SK-N-SH (cell line): Measurements from ENCODE around the gene TGM5. TPM values are rescaled to one million over a fixed set of nuclear protein-coding genes. Genes with fewer than 3 reads are reported as not detected.
A peak's percentile ranks its signal among the peaks of the same experiment; 100 is the strongest.

Experiments
- CTCF ChIA-PET: fragments of 300-600, 350-600 bp; formaldehyde crosslinking; extraction: SDS; loops from one replicate; lab custom pipeline; 2021; lab: Yijun Ruan, JAX
- POLR2A ChIA-PET: fragments of 350-600 bp; sonication (Branson Sonifier 250); formaldehyde crosslinking; extraction: SDS; loops from one replicate; lab custom pipeline; 2020; ENCODE audit warnings: antibody characterized with exemption, inconsistent platforms; lab: Yijun Ruan, JAX
- DNase-seq: peaks from one replicate; pipeline ENCODE4 v3.0.0; 2012
- H2AFZ ChIP-seq: fragments of 200-600 bp; sonication (generic); 2 replicates; pipeline ENCODE4 v1.8.1; 2016; ENCODE audit warnings: antibody characterized with exemption, mild to moderate bottlenecking, low read depth
- H3F3A ChIP-seq: fragments of 200-600 bp; sonication (generic); replicated peaks from 2 replicates; pipeline ENCODE3; 2016; ENCODE audit warnings: antibody characterized with exemption, mild to moderate bottlenecking; ENCODE audit not compliant: insufficient read depth
- H3K27ac ChIP-seq, 2 experiments: fragments of 200-500 bp in 1 of 2; fragments of 200-600 bp in 1 of 2; sonication (Bioruptor generic) in 1 of 2; sonication (generic), shearing (Covaris generic) in 1 of 2; 2 replicates each; pipeline versions ENCODE4 v1.5.1 to v1.6.1; 2014 to 2016; ENCODE audit warnings: low read depth in 2 of 2, inconsistent platforms in 1 of 2, low read length in 1 of 2, mild to moderate bottlenecking in 1 of 2, mixed read lengths in 1 of 2
- H3K27me3 ChIP-seq: fragments of 200-600 bp; sonication (generic), shearing (Covaris generic); 2 replicates; pipeline ENCODE4 v1.6.1; 2016; ENCODE audit warnings: mixed run types; ENCODE audit not compliant: insufficient read depth
- H3K36me3 ChIP-seq, 2 experiments: fragments of 200-500 bp in 1 of 2; fragments of 200-600 bp in 1 of 2; sonication (Bioruptor generic) in 1 of 2; sonication (generic) in 1 of 2; replicated peaks in 1 of 2; 2 replicates each; pipeline versions ENCODE3 to v1.5.1; 2014 to 2016; ENCODE audit warnings: low read length in 1 of 2, mild to moderate bottlenecking in 1 of 2; ENCODE audit not compliant: insufficient read depth in 2 of 2, control insufficient read depth in 1 of 2
- H3K4me1 ChIP-seq, 2 experiments: fragments of 200-500 bp in 1 of 2; fragments of 200-600 bp in 1 of 2; sonication (Bioruptor generic) in 1 of 2; sonication (generic), shearing (Covaris generic) in 1 of 2; 2 replicates each; pipeline versions ENCODE4 v1.5.1 to v1.6.1; 2014 to 2016; ENCODE audit warnings: low read depth in 1 of 2, low read length in 1 of 2, mixed run types in 1 of 2; ENCODE audit not compliant: insufficient read depth in 2 of 2, control insufficient read depth in 1 of 2
- H3K4me2 ChIP-seq: fragments of 200-600 bp; sonication (generic), shearing (Covaris generic); 2 replicates; pipeline ENCODE4 v1.6.1; 2017; ENCODE audit warnings: mixed run types
- H3K4me3 ChIP-seq, 2 experiments: fragments of 200-500 bp in 1 of 2; fragments of 200-600 bp in 1 of 2; sonication (Bioruptor generic) in 1 of 2; sonication (generic), shearing (Covaris generic) in 1 of 2; 2 replicates each; pipeline versions ENCODE4 v1.5.1 to v1.8.1; 2014 to 2016; ENCODE audit warnings: low read depth in 2 of 2, inconsistent platforms in 1 of 2, low read length in 1 of 2, mild to moderate bottlenecking in 1 of 2, mixed read lengths in 1 of 2, moderate library complexity in 1 of 2
- H3K79me2 ChIP-seq: fragments of 200-600 bp; sonication (generic); 2 replicates; pipeline ENCODE4 v1.8.1; 2017; ENCODE audit warnings: mild to moderate bottlenecking; ENCODE audit not compliant: insufficient read depth
- H3K9ac ChIP-seq: fragments of 200-600 bp; sonication (generic); 2 replicates; pipeline ENCODE4 v1.6.1; 2017; ENCODE audit warnings: mixed run types
- H3K9me2 ChIP-seq: fragments of 200-600 bp; sonication (generic); 2 replicates; pipeline ENCODE4 v1.6.1; 2017; ENCODE audit warnings: mixed run types
- H3K9me3 ChIP-seq: fragments of 200-600 bp; sonication (generic); 2 replicates; pipeline ENCODE4 v1.6.1; 2017; ENCODE audit warnings: mixed run types, mild to moderate bottlenecking, moderate library complexity
- H4K20me1 ChIP-seq: fragments of 200-600 bp; sonication (generic); 2 replicates; pipeline ENCODE4 v1.6.1; 2017; ENCODE audit warnings: mild to moderate bottlenecking, mixed run types; ENCODE audit not compliant: insufficient read depth
- EP300 ChIP-seq, 2 experiments: IDR thresholded peaks; 2 replicates each; pipeline versions ENCODE4 v1.4.0 to v1.6.1; 2012; ENCODE audit warnings: borderline replicate concordance in 1 of 2, low read depth in 1 of 2, low read length in 1 of 2
- EZH2phosphoT487 ChIP-seq: fragments of 200-600 bp; sonication (generic); IDR thresholded peaks from 2 replicates; pipeline ENCODE4 v1.6.1; 2017; ENCODE audit warnings: low read depth, mixed run types, mild to moderate bottlenecking, antibody characterized with exemption, moderate library complexity, borderline replicate concordance
- FOSL2 ChIP-seq: IDR thresholded peaks from 2 replicates; pipeline ENCODE4 v1.4.0; 2012; ENCODE audit warnings: low read depth, mild to moderate bottlenecking, moderate library complexity, borderline replicate concordance
- FOXJ3 ChIP-seq: sonication (generic); formaldehyde crosslinking; IDR thresholded peaks from 2 replicates; pipeline ENCODE4 v1.5.1; 2020; ENCODE audit warnings: mild to moderate bottlenecking, missing genetic modification reagents
- FOXM1 ChIP-seq: IDR thresholded peaks from 2 replicates; pipeline ENCODE4 v1.4.0; 2012; ENCODE audit warnings: low read depth, mild to moderate bottlenecking
- GATA2 ChIP-seq: sonication (generic); formaldehyde crosslinking; IDR thresholded peaks from 2 replicates; pipeline ENCODE4 v1.5.0; 2020; ENCODE audit warnings: mild to moderate bottlenecking, missing genetic modification reagents
- MEF2A ChIP-seq: IDR thresholded peaks from 2 replicates; pipeline ENCODE4 v1.4.0; 2012; ENCODE audit warnings: low read depth, borderline replicate concordance
- NFIC ChIP-seq: IDR thresholded peaks from 2 replicates; pipeline ENCODE4 v1.4.0; 2012; ENCODE audit warnings: borderline replicate concordance
- NRF1 ChIP-seq: IDR thresholded peaks from 2 replicates; pipeline ENCODE4 v1.6.1; 2012; ENCODE audit warnings: low read depth, mild to moderate bottlenecking, low read length
- POLR2AphosphoS5 ChIP-seq: IDR thresholded peaks from 2 replicates; pipeline ENCODE4 v1.6.1; 2012; ENCODE audit warnings: low read depth, low read length
- RCOR1 ChIP-seq: fragments of 150-350 bp; IDR thresholded peaks from 2 replicates; pipeline ENCODE4 v1.6.1; 2017; ENCODE audit warnings: antibody characterized with exemption, low read length
- SMC3 ChIP-seq: IDR thresholded peaks from 2 replicates; pipeline ENCODE4 v1.6.1; 2012; ENCODE audit warnings: low read depth, low read length, improper control_type of control experiment
- TAF1 ChIP-seq: IDR thresholded peaks from 2 replicates; pipeline ENCODE4 v1.6.1; 2012; ENCODE audit warnings: low read depth, mild to moderate bottlenecking, low read length, moderate library complexity, borderline replicate concordance
- TCF12 ChIP-seq: IDR thresholded peaks from 2 replicates; pipeline ENCODE4 v1.4.0; 2012
- TEAD4 ChIP-seq: IDR thresholded peaks from 2 replicates; pipeline ENCODE4 v1.4.0; 2012; ENCODE audit warnings: mild to moderate bottlenecking, borderline replicate concordance; ENCODE audit not compliant: insufficient read depth
- YY1 ChIP-seq: IDR thresholded peaks from 2 replicates; pipeline ENCODE4 v1.4.0; 2012; ENCODE audit warnings: low read depth, mild to moderate bottlenecking
- WGBS: methylation state at CpG from one replicate; pipeline ENCODE4 v1.1.6; 2017; ENCODE audit warnings: low lambda C conversion rate; 5-methylcytosine and 5-hydroxymethylcytosine counted together
- polyA plus RNA-seq, 3 experiments: library from polyadenylated mRNA; depleted of rRNA; stranded (reverse); fragments of >200 nt; gene quantifications; 2 replicates each; pipeline ENCODE4 v1.2.3, GENCODE V29; 2012
- TF ChIP-seq, protein P1 (sequence below): fragments of 150-350 bp; IDR thresholded peaks from 2 replicates; pipeline ENCODE4 v1.6.1; 2017; ENCODE audit warnings: antibody characterized with exemption, low read length, low read depth, borderline replicate concordance
- TF ChIP-seq, protein P2 (sequence below): fragments of 200-600 bp; sonication (generic); IDR thresholded peaks from 2 replicates; pipeline ENCODE4 v1.6.1; 2017; ENCODE audit warnings: antibody characterized with exemption, mild to moderate bottlenecking, moderate library complexity
- TF ChIP-seq, protein P3 (sequence below): fragments of 150-350 bp; IDR thresholded peaks from 2 replicates; pipeline ENCODE4 v1.6.1; 2016; ENCODE audit warnings: mild to moderate bottlenecking, low read depth, low read length
- TF ChIP-seq, protein P4 (sequence below): IDR thresholded peaks from 2 replicates; pipeline ENCODE4 v1.4.0; 2012; ENCODE audit warnings: low read depth
- TF ChIP-seq, protein P5 (sequence below): IDR thresholded peaks from 2 replicates; pipeline ENCODE4 v1.4.0; 2012; ENCODE audit warnings: low read depth, borderline replicate concordance

The TGM5 gene
- polyA plus RNA-seq, 1 of the 3 experiments (the other 2 are of a cell fraction), result not detected

DNA sequence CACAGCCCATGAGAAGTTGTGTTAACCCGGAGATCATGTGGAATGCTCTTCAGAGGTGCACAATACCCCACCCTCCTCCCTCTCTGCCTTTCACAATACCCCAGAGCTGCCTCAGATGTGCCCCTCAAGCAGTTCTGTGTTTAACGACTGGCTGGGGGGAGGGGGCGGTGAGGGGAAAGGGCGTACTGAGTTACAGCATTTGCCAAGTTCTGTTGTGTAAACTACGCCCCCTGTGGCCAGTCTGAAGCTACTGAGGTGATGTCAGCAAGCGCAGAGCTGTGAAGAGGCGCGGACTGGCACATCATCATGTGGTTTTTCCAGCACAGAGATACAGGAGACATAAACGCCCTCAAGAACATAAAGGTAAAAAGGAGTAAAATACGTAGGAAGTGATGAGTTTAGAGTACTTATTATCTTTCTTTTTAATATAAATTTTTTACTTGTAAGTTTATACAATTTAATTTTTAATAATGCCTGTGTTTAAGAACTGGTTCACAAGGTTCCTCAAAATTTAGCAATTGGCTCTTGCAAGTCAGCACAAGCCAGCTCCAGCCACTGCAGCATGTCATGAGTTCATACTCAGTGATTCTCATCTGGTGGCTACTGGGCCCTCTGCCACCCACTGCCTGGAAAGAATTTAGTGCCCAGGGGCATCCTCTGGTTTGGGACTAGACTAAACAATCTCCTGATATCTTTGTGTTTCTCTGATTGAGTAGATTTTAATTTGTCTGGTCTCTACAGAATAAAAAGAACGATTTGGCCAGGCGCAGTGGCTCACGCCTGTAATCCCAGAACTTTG, 47.6 kb downstream of the TGM5 start:
- TF ChIP-seq, protein P1, sequence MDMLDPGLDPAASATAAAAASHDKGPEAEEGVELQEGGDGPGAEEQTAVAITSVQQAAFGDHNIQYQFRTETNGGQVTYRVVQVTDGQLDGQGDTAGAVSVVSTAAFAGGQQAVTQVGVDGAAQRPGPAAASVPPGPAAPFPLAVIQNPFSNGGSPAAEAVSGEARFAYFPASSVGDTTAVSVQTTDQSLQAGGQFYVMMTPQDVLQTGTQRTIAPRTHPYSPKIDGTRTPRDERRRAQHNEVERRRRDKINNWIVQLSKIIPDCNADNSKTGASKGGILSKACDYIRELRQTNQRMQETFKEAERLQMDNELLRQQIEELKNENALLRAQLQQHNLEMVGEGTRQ, result no peak
- TF ChIP-seq RCOR1 (peak; percentile 52; the same call in 1 of the 2 replicates), EZH2phosphoT487 (no peak), EP300 (IDR thresholded peaks at IDR 0.05; ENCODE audit: borderline replicate concordance in 1 of 2, low read depth in 1 of 2, low read length in 1 of 2) (peak in 1 of 2 experiments; percentile 36; a peak in 1 of 4 replicates), SMC3 (no peak), POLR2AphosphoS5 (no peak), FOXM1 (no peak), FOXJ3 (CRISPR knock-in tag) (0 out of 2 replicates have a peak, but pooled peaks have one; percentile 41), GATA2 (CRISPR knock-in tag) (peak; percentile 65)
- TF ChIP-seq, protein P2, sequence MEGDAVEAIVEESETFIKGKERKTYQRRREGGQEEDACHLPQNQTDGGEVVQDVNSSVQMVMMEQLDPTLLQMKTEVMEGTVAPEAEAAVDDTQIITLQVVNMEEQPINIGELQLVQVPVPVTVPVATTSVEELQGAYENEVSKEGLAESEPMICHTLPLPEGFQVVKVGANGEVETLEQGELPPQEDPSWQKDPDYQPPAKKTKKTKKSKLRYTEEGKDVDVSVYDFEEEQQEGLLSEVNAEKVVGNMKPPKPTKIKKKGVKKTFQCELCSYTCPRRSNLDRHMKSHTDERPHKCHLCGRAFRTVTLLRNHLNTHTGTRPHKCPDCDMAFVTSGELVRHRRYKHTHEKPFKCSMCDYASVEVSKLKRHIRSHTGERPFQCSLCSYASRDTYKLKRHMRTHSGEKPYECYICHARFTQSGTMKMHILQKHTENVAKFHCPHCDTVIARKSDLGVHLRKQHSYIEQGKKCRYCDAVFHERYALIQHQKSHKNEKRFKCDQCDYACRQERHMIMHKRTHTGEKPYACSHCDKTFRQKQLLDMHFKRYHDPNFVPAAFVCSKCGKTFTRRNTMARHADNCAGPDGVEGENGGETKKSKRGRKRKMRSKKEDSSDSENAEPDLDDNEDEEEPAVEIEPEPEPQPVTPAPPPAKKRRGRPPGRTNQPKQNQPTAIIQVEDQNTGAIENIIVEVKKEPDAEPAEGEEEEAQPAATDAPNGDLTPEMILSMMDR, result peak; percentile 33; the same call in 1 of the 2 replicates
- ChIA-PET POLR2A (no interaction called here), CTCF (interaction anchor here (1.0 to 11.9 kb wide), 2 partner anchors 11 to 66 kb away, joined by 4 to 70 read pairs; no protein-coding TSS in a partner anchor)

DNA sequence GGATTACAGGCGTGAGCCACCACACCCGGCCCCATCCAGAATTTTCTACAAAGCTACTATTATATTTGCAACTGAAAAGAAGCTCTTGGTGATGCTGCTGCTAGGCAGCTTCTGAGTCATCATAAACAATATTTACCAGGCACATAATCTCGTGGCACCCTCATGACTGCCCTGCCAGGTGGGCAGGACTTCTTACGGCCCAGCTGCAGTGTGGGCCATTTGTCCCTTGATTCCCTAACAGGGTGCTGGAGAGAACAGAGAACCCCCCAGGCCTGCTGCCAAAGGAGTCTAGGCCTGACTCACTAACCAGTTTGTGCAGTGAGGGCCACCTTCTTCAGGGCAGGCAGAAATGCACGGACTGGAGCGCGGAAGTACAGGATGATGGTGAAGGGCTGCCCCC, 50.8 kb downstream of the TGM5 start:
- Histone ChIP-seq H3K4me3 (no peak overlapping the region), H3K9ac (no peak overlapping the region), H3K4me1 (peaks cover 0 to 20% of the 10 kb centered on the region in 2 experiments; a peak in 1 of 4 replicates), H3K27ac (no peak overlapping the region), H3K27me3 (peaks cover 8% of the 10 kb centered on the region; the same call in 1 of the 2 replicates), H4K20me1 (no peaks in the 10 kb centered on the region), H3K4me2 (no peak overlapping the region), H3K9me2 (no peaks in the 10 kb centered on the region), H3K36me3 (no peaks in the 10 kb centered on the region), H3K79me2 (no peaks in the 10 kb centered on the region), H2AFZ (no peak overlapping the region), H3F3A (no peaks in the 10 kb centered on the region), H3K9me3 (no peaks in the 10 kb centered on the region)
- 85% methylated on average over 5 of the region's 7 CpGs for WGBS
- DNase-seq, result no peak
- ChIA-PET POLR2A (no interaction called here), CTCF (interaction anchor here (2.7 to 11.9 kb wide), 3 partner anchors 9 to 69 kb away, joined by 9 to 70 read pairs (median 44); no protein-coding TSS in a partner anchor)
- TF ChIP-seq, protein P3, sequence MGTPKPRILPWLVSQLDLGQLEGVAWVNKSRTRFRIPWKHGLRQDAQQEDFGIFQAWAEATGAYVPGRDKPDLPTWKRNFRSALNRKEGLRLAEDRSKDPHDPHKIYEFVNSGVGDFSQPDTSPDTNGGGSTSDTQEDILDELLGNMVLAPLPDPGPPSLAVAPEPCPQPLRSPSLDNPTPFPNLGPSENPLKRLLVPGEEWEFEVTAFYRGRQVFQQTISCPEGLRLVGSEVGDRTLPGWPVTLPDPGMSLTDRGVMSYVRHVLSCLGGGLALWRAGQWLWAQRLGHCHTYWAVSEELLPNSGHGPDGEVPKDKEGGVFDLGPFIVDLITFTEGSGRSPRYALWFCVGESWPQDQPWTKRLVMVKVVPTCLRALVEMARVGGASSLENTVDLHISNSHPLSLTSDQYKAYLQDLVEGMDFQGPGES, result no peak
- TF ChIP-seq TCF12 (no peak), SMC3 (no peak), TEAD4 (no peak), YY1 (no peak), FOXJ3 (CRISPR knock-in tag) (no peak), NFIC (no peak), MEF2A (no peak), NRF1 (no peak), FOSL2 (no peak), TAF1 (no peak), EZH2phosphoT487 (no peak)
- TF ChIP-seq, protein P4, sequence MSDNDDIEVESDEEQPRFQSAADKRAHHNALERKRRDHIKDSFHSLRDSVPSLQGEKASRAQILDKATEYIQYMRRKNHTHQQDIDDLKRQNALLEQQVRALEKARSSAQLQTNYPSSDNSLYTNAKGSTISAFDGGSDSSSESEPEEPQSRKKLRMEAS, result no peak
- TF ChIP-seq, protein P5, sequence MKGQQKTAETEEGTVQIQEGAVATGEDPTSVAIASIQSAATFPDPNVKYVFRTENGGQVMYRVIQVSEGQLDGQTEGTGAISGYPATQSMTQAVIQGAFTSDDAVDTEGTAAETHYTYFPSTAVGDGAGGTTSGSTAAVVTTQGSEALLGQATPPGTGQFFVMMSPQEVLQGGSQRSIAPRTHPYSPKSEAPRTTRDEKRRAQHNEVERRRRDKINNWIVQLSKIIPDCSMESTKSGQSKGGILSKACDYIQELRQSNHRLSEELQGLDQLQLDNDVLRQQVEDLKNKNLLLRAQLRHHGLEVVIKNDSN, result no peak

More for the DNA sequence above, 47.6 kb downstream of the TGM5 start:
- H4K20me1 ChIP-seq, result no peaks in the 10 kb centered on the region
- H3K9me2 ChIP-seq, result no peaks in the 10 kb centered on the region
- peaks cover 8% of the 10 kb centered on the region; the same call in 1 of the 2 replicates for H3K27me3 ChIP-seq
- H3K4me1 ChIP-seq, result peaks cover 0 to 15% of the 10 kb centered on the region in 2 experiments; a peak in 1 of 4 replicates
- H3K9ac ChIP-seq, result no peak overlapping the region
- H3K36me3 ChIP-seq, result no peaks in the 10 kb centered on the region
- peak overlapping the region in 1 of 2 experiments; percentile 65; a peak in 1 of 4 replicates for H3K27ac ChIP-seq
- no peak overlapping the region for H3K4me2 ChIP-seq
- no peak overlapping the region for H2AFZ ChIP-seq
- DNase-seq, result peak; percentile 78
- H3F3A ChIP-seq, result no peaks in the 10 kb centered on the region
- WGBS, result 69% methylated on average over 13 of the region's 13 CpGs
- H3K79me2 ChIP-seq, result no peaks in the 10 kb centered on the region
- no peaks in the 10 kb centered on the region for H3K9me3 ChIP-seq
- H3K4me3 ChIP-seq, result no peak overlapping the region
